CD4-positive, alpha-beta T cell treated with Interleukin-17A for 1 hour (primary cell): ENCODE results near the gene SLC13A3.

ENCODE experiments used
- DNase-seq: peaks from one replicate; pipeline ENCODE4 v3.0.0-alpha.2; 2020

Gene SLC13A3

GRCh38 chr20:46573234-46573633 lies 78.0 kb downstream of the SLC13A3 start:
- DNase-seq = no peak

DNA sequence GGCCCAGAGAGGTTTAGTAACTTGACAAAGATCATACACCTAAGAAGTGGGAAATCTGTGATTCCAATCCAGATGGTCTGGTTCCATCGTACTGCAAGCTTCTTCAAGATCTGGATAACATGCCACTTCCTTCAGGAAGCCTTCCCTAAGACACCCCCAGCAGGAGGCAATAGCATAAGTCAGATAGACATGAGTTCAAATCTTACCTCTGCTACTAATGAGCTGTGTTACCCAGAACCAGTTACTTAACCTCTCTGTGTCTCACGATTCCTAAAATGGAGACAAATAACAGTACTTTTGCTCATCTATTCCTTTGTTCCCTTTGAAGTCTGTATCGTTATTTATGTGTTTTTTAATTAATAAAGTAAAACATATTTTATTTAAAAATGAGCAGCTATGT lies 78.5 kb downstream of the SLC13A3 start:
- no peak for DNase-seq

DNA sequence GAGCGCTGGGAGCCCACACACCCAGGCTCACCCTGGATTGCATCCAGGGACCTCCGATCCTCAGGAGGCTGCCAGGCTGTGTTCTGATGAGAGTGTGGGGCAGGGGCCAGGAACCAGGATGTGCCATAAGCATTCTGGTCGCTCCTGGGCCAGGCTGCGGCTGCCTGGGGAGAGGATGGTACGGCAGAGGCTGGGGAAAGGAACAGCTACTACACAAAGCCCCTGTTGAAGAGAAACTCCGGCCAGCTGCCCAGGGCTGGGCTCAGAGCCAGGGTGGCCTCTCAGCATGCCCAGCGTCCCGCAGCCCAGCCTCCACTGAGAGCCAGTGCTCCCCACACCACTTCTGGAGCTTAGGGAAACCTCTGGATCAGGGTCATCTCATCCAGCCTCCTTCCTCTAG lies 79.1 kb downstream of the SLC13A3 start:
- no peak for DNase-seq

GRCh38 chr20:46571418-46571817 lies 79.8 kb downstream of the SLC13A3 start:
- DNase-seq = no peak

DNA sequence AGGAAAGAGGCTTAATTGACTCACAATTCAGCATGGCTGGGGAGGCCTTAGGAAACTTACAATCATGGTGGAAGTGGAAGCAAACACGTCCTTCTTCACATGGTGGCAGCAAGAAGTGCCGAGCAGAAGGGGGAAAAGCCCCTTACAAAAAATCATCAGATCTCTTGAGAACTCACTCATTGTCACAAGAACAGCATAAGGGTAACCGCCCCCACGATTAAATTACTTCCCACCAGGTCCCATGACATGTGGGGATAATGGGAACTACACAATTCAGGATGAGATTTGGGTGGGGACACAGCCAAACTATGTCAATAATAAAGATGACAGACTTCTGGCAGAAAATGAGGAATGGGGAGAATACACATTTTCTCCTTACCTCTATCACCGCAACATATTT lies 80.3 kb downstream of the SLC13A3 start:
- DNase-seq = no peak

DNA sequence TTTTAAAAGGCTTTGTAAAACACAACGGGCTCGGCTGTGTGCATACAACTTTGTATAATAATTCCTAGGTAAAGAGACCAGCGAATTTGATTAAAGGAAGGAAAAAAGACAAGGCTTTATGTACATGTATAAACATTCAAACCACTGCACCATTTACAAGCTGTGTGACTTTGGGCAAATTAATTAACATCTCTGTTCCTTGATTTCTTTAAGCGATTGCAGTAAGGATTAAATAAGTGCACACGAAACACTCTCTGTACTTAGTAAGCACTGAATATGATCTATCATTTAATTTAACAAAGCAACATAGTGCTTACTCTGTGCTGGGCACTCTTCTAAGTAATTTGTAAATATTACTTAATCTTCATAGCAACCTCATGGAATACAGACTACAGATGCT lies 81.3 kb downstream of the SLC13A3 start:
- no peak for DNase-seq

DNA sequence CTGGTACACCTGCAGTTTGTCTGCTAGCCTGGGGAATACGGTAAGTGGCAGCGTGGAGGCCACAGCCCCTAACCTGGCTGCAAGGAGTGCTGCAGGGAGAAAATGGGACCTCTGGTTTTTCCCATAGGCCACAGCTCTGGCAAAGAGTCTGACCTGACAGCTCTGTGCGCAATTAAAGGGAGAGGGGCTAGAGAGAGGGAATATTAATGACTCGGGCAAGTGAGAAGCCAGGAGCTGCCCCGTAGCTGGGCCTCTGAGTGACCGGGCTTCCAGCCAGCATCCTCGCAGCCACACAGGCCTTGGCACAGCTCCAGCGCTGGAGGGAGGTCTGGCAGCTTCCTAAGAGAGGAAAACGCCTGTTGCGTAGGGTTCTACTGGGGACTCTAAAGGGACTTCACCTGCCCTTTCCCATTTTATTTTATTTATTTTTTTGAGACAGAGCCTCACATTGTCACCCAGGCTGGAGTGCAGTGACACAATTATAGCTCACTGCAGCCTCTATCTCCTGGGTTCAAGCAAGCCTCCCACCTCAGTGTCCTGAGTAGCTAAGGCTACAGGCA lies 82.6 kb downstream of the SLC13A3 start:
- DNase-seq = no peak

GRCh38 chr20:46566125-46566524 lies 85.1 kb downstream of the SLC13A3 start:
- no peak for DNase-seq

- DNase-seq = no peak
These were observed 86.9 kb downstream of the SLC13A3 start for GRCh38 chr20:46564241-46564957.

DNA sequence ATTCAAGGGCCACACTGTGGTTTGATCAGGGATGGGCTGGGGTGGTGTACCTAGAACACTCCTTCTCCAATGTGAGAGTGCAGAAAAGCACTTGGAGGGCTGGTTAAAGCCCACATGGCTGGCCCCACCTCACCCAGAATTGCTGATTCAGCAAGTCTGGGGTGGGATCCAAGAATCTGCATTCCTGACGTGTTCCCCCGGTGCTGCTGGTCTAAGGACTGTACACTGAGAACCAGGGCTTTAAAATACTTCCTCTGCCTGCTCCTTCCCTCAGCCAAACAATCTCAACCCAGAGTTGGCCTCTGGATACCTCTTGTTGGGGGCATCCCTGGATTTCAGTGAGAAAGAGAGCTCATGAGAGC lies 87.4 kb downstream of the SLC13A3 start:
- DNase-seq = no peak

GRCh38 chr20:46563170-46563859 lies 87.9 kb downstream of the SLC13A3 start:
- no peak for DNase-seq

- DNase-seq = peak; percentile 60
These were observed 88.7 kb downstream of the SLC13A3 start for GRCh38 chr20:46562373-46563169.

GRCh38 chr20:46562009-46562372 lies 89.3 kb downstream of the SLC13A3 start:
- DNase-seq = no peak

DNA sequence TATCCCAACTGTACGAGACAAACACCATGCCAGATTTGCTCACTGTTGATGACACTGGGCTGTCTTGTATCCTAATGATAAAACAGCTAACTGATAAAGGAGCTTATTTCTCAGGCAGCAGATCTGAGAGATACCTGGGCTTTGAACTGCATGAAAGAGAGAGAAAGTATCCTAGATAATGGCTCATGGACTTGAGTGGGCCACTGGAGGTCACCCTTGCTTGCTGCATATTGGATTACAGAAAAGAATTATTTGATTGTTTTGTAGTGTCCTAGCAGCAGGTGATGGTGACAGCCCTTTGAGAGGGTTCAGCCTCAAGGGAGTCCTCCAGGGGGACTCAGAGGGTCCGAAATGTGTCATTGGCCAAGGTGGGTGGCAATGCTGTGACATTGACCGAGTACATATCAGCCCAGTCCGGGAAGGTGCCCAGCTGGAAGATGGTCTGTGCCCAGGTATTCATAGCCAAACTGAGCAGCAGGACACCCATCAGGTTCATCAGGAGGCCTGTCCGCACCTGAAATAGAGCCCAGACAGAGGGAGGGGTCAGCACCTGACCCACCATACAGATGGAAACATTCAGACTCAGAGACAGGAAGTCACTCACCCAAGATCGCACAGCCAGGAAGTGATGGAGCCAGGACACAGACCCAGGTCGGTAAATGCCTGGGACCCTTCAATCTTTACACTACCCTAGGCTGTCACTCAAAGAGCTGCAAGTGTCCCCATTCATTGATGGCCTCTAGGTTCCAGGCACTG lies 91.4 kb downstream of the SLC13A3 start:
- DNase-seq = no peak

GRCh38 chr20:46559001-46559400 lies 92.3 kb downstream of the SLC13A3 start:
- no peak for DNase-seq

GRCh38 chr20:46558511-46558959 lies 92.7 kb downstream of the SLC13A3 start:
- DNase-seq = no peak

DNA sequence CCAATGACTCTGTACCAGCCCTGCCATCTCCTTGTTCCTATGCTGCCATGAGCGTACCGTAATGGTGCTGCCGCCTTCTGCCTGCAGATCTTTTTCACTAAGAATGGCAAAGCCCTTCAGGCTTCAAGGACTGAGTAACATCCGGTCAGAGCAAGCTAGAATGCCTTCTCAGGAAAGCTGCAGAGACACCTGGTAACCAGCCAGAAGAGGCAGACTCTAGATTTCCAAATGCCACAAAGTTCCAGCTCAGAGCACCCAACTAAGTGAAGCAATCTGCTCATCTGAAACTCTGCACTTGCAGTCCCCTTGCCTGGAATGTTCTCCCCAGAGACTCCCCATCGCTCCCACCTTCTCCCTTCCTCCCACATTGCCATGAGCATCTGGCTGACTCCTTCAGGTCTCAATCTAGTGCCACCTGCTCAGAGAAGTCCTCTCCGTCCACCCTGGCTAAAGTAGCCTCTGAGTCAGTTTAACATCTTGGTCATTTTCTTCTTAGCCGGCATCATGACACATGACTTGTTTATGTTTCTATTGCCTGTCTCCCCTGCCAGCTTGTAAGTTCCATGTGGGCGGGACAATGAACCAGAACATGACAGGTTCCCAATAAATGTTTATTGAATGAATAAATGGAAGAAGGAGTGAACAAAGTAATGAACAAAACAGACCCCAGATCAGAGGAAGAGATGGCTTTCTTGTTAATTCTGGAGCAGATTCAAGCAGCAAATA lies 93.9 kb downstream of the SLC13A3 start:
- DNase-seq = no peak

- no peak for DNase-seq
These were observed 95.8 kb downstream of the SLC13A3 start for GRCh38 chr20:46555370-46555956.

DNA sequence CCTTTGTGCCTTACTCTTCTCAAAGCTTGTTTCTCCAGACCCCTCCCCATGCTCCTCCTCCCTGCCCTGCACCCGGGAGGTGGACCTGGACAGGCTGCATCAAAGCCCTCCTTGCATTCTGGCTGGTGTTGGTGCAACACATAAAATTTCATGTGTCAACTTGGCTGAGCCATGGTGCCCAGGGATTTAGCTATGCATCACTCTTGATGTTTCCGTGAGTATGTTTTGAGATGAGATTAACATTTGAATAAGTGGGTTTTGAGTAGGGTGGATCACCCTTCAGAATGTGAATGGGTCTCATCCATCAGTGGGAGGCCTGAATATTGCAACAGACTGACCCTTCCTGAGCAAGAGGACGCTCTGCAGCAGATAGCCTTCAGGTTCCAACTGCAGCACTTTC lies 96.4 kb downstream of the SLC13A3 start:
- no peak for DNase-seq

- no peak for DNase-seq
These were observed 97.3 kb downstream of the SLC13A3 start for GRCh38 chr20:46553926-46554325.
